Measurements from ENCODE around the gene STAMBPL1. TPM values are rescaled to one million over a fixed set of nuclear protein-coding genes. Genes with fewer than 3 reads are reported as not detected.
A peak's percentile ranks its signal among the peaks of the same experiment; 100 is the strongest.
"Not testable (repeated sequence)": the region's sequence is repeated elsewhere in the genome, so short reads cannot be mapped to it uniquely, and the experiment has no call there.

STAMBPL1 gene
- total RNA-seq: 13.6 TPM

DNA sequence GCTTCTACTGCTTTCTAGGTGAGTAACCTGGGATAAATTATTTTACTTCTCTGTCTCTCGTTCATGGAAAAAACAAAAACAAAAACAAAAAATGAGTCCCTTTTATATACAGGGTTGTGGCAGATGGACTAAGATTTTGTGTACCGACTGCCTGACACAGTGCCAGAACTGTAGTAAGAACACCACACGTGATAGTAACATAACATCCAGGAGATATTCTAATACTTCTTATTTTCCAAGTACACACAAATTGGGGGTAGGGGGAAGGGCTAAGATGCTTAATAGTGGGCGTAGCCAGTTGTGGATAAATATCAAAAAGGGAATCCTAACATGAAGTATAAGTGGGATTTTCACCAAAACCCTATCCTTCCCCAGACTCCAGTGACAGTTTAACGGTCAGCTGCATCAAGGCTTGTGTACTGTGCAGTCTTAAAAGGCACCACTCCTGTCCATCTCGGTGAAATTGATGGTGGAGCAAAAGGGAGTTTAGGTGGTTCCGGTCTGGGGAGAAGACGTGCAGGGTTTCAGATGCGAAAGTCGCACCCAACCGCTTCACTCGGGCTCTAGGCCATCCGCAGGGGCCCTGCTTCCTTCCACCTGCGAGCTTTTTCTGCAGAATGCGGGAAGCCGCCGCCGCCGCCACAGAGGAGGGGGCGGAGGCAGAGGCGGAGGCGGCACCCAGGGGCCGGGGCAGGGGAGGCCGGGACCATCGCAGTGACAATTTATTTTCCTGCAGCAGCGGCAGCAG is at the start of gene STAMBPL1:
Gene STAMBPL1 (plus strand): TSS at position 712 of the 748 bp plus-strand sequence. CDS start 21,464 bp downstream, outside the sequence.
- DNase-seq (ENCODE audit: low spot score): peak; percentile 76
- ATAC-seq: peak; percentile 79

DNA sequence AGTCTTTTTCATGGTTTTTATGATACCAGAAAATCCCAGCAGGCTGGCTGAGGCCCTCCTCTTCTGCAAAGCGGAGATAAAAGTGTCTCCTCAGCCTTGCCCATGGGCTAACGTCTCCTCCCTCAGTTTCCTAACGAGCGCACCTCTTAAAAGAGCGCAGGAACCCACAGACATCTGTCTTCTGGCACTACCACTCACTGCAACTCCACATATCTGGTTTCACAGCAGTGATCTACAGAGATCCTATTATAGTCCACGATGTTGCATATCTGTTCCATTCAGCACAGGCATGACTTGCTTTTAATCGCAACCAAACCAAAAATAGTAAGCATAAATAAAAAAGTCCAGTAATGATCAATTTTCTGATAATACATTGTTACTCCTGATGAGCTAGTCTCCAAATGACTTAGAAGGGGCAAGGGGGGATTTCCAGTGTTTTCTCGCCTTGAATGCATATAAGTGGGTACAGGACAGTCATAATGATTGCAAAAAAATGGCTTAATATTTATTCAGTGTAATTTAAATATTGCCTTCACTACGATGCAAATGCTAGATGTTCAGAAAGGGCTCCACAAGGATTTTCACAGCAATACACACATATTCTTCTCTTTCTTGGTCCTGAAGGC is 49.3 kb upstream of the STAMBPL1 start:
- ATAC-seq (no peak), DNase-seq (ENCODE audit: low spot score) (no peak)
- intact Hi-C loops (cut with DNase I): no loop called here

More for the DNA sequence above, at the start of gene STAMBPL1:
- intact Hi-C loops (cut with DNase I): no loop called here

DNA sequence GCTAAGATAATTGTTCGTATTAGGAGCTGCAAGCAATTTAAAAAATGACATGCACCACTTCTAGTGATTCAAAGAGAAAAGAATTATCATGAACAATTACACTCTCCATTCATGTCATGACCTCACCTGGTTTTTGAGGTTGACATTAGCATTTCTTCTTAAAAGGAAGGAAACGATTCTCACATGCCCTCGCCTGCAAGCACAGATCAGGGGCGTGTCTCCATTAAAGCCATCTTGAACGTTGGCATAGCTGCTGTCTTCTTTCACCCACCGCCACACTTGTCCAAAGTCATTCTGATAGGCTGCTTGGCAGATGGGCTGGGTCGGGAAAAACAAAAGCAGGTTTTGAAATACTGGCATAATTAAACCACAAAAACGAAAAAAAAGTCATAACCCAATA is 48.3 kb upstream of the STAMBPL1 start:
- intact Hi-C loops (cut with DNase I): no loop called here
- ATAC-seq (no peak), DNase-seq (ENCODE audit: low spot score) (no peak)

DNA sequence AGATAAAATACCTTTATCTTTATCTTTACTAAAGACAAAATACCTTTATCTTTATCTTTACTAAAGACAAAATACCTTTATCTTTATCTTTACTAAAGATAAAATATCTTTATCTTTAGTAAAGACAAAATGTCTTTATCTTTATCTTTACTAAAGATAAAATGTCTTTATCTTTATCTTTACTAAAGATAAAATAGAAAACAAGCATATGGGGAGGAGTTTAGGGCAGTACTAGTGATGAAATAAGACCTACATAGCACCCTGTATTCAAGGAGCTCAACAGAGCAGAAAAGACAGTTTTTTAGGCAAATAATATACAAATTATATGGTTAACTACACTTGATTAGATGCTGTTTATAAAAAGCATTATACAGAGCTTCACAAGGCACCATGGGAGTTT is 47.7 kb upstream of the STAMBPL1 start:
- intact Hi-C loops (cut with DNase I): no loop called here
- ATAC-seq (no peak), DNase-seq (ENCODE audit: low spot score) (no peak)

DNA sequence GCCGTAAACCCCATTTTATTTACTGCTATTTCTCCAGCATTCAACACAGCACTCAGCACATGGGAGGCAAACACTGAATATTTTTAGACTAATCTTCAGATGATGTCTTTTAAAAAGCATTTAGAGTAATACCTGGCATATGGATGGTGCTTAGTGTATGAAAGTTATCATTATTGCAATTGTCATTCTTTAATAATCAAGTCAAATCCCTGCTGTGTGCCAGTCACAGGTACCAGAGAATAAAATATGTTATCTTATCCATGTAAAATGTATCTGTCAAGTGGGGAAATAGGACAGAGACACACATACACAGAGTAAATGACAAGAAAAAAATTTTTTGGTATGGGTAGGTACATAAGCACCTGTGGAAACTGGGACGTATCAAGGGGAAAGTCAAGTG is 46.9 kb upstream of the STAMBPL1 start:
- ATAC-seq: no peak
- intact Hi-C loops (cut with DNase I): no loop called here

DNA sequence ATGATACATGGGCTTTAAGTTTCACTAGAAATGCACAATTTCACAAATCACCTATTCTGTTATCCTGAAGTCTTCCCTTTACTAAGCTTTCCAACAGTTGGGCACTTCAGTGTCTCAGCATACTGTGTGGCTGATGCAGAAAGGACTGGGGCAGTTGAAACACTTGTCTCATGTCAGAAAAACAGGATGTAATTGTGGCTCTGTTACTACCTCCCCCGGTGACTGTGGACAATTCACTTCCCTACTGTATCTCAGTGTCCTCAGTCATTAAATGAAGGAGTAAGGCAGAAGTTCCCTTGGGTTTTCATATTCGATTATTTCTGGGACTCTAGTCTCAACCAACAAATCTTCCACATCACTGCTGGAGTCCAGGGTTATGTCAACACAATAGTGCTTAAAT is 46.3 kb upstream of the STAMBPL1 start:
- no peak for ATAC-seq
- no peak for DNase-seq (ENCODE audit: low spot score)
- intact Hi-C loops (cut with DNase I): no loop called here

More for the DNA sequence above, 46.9 kb upstream of the STAMBPL1 start:
- no peak for DNase-seq (ENCODE audit: low spot score)

DNA sequence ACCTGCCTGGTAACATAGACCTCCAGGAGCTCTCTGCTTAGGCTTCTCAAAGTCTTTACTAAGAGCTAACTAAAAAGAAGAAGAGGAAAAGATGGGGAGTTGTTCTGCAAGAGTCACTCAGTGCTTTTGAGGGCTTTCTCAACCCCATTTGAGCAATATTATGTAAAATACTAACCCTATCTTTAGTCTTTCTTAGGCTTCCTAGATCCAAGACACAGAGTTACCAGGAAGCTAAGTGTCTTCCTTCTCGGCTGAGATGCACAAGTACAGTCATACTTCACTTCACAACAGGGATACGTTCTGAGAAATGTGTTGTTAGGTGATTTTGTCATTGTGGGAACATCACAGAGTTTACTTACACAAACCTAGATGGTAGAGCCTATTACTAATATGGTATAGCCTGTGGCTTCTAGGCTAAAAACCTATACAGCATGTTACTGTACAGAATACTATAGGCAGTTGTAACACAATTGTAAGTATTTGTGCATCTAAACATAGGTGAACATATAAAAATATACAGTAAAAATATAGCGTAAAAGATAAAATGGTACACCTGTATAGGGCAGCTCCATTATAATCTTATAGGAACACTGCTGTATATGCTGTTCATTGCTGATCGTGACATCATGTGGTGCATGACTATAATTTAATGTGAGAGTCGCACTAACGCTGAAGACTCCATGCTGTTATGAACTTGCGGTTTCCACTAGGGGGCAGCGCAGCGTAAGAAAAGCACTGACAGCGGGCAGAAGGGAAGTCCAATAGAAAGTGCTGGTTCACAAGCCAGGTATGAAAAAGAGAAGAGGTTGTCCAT is 44.7 kb upstream of the STAMBPL1 start:
- ATAC-seq (peak; percentile 94), DNase-seq (ENCODE audit: low spot score) (peak; percentile 93)
- intact Hi-C loops (cut with DNase I): loop anchor here (5.0 kb wide), 1 partner anchor 97 kb away; no protein-coding TSS in a partner anchor

DNA sequence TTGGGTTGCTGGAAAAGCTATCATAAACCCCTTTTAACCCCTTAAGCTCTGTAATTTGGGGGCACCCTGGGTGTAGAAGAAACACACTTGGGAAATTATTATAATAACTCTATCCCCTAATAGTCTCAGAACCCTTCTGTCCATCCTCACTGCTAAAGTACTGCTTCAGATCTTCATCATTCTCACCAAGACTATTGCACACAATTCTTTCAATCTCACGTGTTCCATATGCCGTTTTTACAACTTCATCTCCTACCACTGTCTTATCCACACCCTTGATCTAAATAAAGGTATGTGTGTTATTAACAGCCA is 44.2 kb upstream of the STAMBPL1 start:
- intact Hi-C loops (cut with DNase I): loop anchor here (5.0 kb wide), 1 partner anchor 96 kb away; no protein-coding TSS in a partner anchor
- ATAC-seq: no peak
- no peak for DNase-seq (ENCODE audit: low spot score)

DNA sequence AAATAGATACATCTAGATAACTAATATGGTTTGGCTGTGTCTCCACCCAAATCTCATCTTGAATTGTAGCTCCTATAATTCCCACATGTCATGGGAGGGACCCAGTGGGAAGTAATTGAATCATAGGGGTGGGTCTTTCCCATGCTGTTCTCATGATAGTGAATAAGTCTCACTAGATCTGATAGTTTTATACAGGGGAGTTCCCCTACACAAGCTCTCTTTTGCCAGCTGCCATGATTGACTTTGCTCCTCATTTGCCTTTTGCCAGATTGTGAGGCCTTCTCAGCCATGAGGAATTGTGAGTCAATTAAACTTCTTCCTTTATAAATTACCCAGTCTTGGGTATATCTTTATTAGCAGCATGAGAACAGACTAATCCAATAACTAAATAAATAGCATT is 42.4 kb upstream of the STAMBPL1 start:
- ATAC-seq; DNase-seq (ENCODE audit: low spot score): not testable (repeated sequence)
- intact Hi-C loops (cut with DNase I): loop anchor here (5.0 kb wide), 1 partner anchor 95 kb away; no protein-coding TSS in a partner anchor

DNA sequence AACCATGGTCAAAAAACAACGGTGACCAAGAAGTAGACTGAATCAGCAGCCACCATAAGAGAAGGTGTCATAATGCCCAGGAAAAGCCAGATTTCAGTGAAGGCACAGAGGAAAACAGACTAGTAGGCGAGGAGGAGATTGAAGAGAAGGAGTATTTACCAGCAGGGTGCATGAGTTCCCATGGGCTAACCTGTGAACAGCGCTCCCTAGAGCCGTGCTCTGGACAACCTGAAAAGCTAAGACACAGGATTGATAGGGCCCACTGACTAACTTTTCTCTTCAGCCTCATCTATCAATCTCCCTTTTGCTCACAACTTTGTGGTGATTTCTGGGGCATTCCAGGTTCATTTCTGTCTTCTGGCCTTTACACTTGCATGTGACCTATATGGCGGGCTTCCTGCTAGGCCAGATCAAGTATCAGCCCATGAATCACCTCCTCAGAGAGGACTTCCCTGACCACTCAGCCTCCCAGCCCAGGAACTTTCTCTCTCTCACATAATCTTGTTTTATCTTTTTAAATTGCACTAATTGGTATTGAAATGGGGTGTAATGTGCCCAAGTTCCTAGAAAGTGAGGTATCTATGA is 41.2 kb upstream of the STAMBPL1 start:
- intact Hi-C loops (cut with DNase I): loop anchor here (5.0 kb wide), 1 partner anchor 93 kb away; no protein-coding TSS in a partner anchor
- ATAC-seq (no peak), DNase-seq (ENCODE audit: low spot score) (no peak)

DNA sequence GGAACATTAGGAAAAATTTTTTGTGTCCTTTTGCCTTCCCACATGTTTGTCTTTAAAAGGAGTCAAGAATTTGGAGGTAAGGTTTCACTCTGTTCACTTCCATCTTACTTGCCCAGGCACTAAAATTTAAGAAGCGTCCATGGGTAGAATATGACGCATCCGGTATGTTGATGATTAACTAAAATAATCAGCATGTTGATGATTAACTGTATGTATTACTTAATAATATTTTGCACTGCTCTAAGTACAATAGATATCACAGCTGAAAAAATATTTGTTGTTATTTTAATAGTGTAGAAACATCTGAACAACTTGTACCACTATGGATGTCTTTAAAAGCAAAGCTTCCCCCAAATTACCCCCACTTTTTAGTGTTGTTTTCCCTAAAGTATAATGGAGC is 39.9 kb upstream of the STAMBPL1 start:
- intact Hi-C loops (cut with DNase I): no loop called here
- no peak for DNase-seq (ENCODE audit: low spot score)
- ATAC-seq: no peak

DNA sequence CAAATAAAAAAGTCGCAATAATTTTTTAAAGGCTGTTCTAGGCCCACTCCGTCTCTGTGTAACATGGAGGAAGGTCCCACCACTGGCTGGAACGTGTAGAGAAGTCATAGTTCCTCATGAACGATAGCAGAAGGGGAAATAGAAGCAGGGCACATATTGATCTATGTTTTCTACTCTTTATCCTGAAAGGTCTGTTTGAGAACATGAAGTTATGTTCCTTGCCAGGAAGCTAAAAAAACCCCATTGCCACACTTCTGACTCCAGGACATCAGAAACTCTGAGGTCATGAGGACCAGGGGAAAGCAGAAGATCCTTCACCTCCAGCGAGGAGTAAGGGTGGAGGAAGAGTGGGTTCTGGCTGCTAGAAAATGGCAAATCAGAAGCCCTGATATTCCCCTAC is 39.2 kb upstream of the STAMBPL1 start:
- ATAC-seq (peak; percentile 17), DNase-seq (ENCODE audit: low spot score) (no peak)
- intact Hi-C loops (cut with DNase I): no loop called here

DNA sequence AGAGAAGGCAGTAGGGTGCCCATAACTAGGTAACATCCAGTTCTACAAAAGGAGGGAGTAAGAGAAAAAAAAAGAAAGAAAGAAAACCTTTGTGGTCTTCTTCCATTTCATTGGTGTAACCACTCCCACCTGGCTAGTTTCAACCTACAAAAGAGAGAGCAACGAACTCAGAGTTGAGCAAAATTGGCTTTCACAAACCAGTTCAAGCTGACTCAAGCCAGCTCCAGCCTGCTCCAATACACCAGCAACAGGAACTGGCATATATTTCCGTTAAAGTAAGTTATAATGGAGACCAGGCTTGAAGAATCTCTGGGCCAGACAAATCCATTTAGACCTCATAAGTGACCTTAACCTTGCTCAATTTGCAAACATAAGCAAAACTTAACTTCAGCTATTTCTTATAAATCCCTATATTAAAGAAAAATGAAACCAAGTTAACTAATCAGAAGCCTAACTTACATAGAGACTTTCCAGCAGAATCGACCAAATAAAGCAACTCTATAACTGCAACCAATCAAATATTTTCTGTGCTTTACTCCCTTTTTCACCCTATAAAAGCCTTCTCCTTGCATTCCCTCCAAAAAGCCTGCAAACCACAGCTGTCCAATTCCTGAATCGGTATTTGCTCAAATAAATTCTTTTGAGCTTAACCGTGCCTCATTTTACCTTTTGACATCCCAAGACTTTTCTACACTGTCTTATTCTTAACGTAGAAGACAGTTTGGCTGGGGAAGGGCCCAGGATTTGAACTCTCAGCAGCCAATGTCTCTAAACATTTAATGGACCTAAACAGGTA is 38.5 kb upstream of the STAMBPL1 start:
- DNase-seq (ENCODE audit: low spot score) (no peak), ATAC-seq (no peak)
- intact Hi-C loops (cut with DNase I): no loop called here

DNA sequence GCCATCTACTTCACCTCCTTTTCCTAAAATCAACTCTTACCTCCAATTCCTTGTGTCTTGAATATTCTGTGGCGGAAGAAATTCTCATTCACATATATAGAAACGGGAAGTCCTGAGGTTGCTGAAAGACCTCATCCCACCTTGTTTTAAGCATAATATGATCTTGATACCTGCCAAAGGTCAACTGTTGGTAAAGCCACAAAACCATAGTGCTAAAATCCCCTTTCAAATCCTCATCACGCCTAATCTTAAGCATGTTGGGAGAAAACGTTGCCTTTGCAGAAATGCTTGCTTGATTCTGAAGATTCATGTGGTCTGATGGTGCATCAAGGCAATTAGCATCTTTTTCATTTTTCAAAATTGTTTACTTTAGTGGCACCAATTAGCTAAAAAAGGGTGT is 36.9 kb upstream of the STAMBPL1 start:
- intact Hi-C loops (cut with DNase I): no loop called here
- no peak for ATAC-seq
- no peak for DNase-seq (ENCODE audit: low spot score)

DNA sequence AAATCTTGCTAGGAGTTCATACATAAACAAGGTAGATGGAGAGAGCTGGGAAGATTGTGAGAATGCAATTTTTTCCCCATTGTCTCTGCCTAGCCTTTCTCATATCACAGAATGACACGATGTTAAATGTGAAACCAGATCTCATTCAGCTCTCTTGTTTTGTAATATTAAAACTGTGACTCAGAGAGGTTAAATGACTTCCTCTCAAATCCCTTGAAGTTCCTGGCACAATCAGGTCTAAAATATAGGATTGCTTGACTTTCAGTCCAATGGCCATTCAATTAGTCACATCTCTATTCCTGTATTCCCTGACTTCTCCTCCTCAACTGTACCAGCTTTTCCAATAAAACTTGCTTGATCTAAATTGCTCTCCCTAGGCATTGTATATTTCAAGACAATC is 31.5 kb upstream of the STAMBPL1 start:
- intact Hi-C loops (cut with DNase I): no loop called here
- no peak for DNase-seq (ENCODE audit: low spot score)
- no peak for ATAC-seq

DNA sequence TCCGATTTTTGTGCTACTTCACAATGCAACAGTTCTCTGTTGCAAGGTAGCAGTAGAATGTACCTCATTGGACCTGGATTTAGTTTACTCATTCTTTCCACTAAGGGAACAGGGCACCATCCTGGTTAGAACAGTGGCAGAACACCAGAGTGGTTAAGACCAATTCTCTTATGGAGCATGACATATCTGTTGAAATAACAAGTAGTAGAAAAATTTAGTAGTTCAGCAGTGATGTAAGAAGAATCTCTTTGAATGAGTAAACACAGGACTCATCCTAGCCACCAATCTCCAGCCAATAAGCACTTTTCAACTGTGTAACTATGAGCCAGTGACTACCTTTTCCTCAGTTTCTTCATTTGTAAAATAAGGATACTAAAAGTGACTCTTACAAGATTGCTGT is 30.8 kb upstream of the STAMBPL1 start:
- intact Hi-C loops (cut with DNase I): no loop called here
- no peak for DNase-seq (ENCODE audit: low spot score)
- ATAC-seq: no peak

DNA sequence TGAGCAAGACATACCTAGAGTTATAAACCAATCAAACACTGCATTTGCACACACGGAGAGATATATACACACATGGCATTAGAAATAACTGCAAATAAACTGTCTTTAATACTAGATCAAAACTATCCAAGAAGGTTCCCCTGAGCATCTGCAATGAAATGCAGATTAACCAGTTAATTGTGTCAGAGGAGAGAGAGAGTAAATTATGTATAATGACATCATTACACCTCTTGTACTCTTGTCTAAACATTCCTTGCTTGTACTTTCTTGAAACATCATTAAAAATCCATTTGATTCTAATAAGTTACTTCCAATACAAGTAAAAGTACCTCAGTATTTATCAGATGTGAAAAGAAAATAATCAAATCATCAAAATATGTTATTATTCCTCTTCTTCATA is 29.3 kb upstream of the STAMBPL1 start:
- intact Hi-C loops (cut with DNase I): no loop called here
- DNase-seq (ENCODE audit: low spot score): no peak
- no peak for ATAC-seq

DNA sequence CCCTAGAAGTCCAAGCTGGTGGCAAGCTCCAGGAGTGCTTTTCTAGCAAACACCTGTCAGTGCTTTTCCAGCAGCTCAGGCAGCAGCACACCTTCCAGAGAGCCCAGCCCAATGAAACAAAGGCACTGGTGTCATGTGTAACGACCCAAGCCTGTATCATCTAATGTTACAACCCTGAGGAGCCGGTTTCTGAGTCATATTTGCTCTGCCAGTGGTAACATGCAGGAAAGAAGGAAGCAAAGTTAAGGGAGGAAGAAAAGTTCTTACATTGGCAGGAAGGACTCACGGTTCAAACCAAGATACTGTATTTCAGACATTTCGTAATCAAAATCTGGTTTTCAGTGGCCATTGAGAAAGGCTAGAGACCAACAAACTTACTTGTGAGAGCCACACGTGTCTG is 28.3 kb upstream of the STAMBPL1 start, which contains the start of gene ANKRD22:
Gene ANKRD22 (minus strand): TSS at position 139 of the 400 bp plus-strand sequence. CDS start 237 bp downstream, outside the sequence.
- intact Hi-C loops (cut with DNase I): no loop called here

DNA sequence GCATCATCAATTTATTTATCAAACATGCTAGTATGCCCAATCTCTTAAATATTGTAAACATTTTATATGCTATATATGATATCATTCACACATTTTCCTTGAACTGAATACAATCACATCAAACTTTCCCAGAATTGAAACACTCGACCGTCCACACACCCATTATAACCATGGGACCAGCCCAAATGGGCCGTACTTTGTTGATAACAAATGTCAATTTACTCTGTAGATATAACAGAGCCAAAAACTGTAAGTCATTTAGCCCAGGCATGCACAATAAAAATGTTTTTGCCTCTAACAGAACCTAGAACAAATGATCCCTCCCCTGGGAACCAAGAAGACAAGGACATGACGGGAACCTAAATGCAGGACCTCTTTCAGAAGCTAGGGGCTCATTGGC is 27.7 kb upstream of the STAMBPL1 start:
- DNase-seq (ENCODE audit: low spot score): no peak
- no peak for ATAC-seq
- intact Hi-C loops (cut with DNase I): no loop called here

More for the DNA sequence above, 28.3 kb upstream of the STAMBPL1 start, which contains the start of gene ANKRD22:
- ATAC-seq (no peak), DNase-seq (ENCODE audit: low spot score) (no peak)
